ENCODE measurements around the gene NTRK1. TPM values are rescaled to one million over a fixed set of nuclear protein-coding genes. Genes with fewer than 3 reads are reported as not detected.
A peak's percentile ranks its signal among the peaks of the same experiment; 100 is the strongest.
"Not testable (repeated sequence)": the region's sequence is repeated elsewhere in the genome, so short reads cannot be mapped to it uniquely, and the experiment has no call there.

NTRK1 gene
- total RNA-seq, 1 donor from 2014 or later = 0.23 TPM

DNA sequence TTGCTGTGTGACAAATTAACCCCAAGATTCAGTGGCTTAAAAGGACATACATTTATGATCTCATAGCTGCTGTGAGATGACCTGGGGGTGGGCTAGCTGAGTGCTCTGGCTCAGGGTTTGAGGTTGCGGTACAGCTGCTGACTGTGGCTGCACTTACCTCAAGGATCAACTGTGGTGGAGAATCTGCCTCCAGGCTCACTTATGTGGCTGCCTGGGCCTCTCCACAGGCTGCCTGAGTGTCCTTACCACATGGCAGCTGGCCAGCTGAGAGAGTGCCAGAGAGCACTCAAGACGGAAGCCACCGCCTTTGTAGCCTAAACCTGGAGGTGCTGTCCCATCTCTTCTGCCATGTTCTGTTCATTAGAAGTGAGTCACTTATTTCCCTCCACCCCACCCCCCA lies 65.5 kb downstream of the NTRK1 start:
- Mint-ChIP-seq H3K4me1 (ENCODE audit: unreplicated experiment) (peaks cover 19% of the 10 kb centered on the region), H3K4me3 (ENCODE audit: unreplicated experiment) (no peak overlapping the region), H3K9me3 (ENCODE audit: unreplicated experiment) (no peaks in the 10 kb centered on the region), H3K27me3 (ENCODE audit: unreplicated experiment) (peaks cover 48% of the 10 kb centered on the region), H3K27ac (ENCODE audit: unreplicated experiment) (no peak overlapping the region), H3K36me3 (ENCODE audit: low read depth, unreplicated experiment) (peaks cover 8% of the 10 kb centered on the region)
- TF ChIP-seq, protein P1, sequence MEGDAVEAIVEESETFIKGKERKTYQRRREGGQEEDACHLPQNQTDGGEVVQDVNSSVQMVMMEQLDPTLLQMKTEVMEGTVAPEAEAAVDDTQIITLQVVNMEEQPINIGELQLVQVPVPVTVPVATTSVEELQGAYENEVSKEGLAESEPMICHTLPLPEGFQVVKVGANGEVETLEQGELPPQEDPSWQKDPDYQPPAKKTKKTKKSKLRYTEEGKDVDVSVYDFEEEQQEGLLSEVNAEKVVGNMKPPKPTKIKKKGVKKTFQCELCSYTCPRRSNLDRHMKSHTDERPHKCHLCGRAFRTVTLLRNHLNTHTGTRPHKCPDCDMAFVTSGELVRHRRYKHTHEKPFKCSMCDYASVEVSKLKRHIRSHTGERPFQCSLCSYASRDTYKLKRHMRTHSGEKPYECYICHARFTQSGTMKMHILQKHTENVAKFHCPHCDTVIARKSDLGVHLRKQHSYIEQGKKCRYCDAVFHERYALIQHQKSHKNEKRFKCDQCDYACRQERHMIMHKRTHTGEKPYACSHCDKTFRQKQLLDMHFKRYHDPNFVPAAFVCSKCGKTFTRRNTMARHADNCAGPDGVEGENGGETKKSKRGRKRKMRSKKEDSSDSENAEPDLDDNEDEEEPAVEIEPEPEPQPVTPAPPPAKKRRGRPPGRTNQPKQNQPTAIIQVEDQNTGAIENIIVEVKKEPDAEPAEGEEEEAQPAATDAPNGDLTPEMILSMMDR (IDR thresholded peaks at IDR 0.05; ENCODE audit: unreplicated experiment) = no peak
- DNase-seq (ENCODE audit: low spot score) = no peak

GRCh38 chr1:156926695-156927094 lies 66.0 kb downstream of the NTRK1 start:
- not testable (repeated sequence) for H3K36me3 Mint-ChIP-seq (ENCODE audit: low read depth, unreplicated experiment); H3K9me3 Mint-ChIP-seq (ENCODE audit: unreplicated experiment); DNase-seq (ENCODE audit: low spot score); H3K27ac Mint-ChIP-seq (ENCODE audit: unreplicated experiment)
- Mint-ChIP-seq H3K27me3 (ENCODE audit: unreplicated experiment) (peaks cover 48% of the 10 kb centered on the region), H3K4me1 (ENCODE audit: unreplicated experiment) (peaks cover 14% of the 10 kb centered on the region), H3K4me3 (ENCODE audit: unreplicated experiment) (peak overlapping the region; percentile 69)

- H3K4me3 Mint-ChIP-seq (ENCODE audit: unreplicated experiment) = peak overlapping the region; percentile 69
- TF ChIP-seq, protein P1 (IDR thresholded peaks at IDR 0.05; ENCODE audit: unreplicated experiment) = peak; percentile 46
- no peaks in the 10 kb centered on the region for H3K9me3 Mint-ChIP-seq (ENCODE audit: unreplicated experiment)
- peaks cover 43% of the 10 kb centered on the region for H3K27me3 Mint-ChIP-seq (ENCODE audit: unreplicated experiment)
- peaks cover 6% of the 10 kb centered on the region for H3K36me3 Mint-ChIP-seq (ENCODE audit: low read depth, unreplicated experiment)
- DNase-seq (ENCODE audit: low spot score) = peak; percentile 89
- peak overlapping the region; percentile 54 for H3K27ac Mint-ChIP-seq (ENCODE audit: unreplicated experiment)
- peaks cover 12% of the 10 kb centered on the region for H3K4me1 Mint-ChIP-seq (ENCODE audit: unreplicated experiment)
These were observed 66.8 kb downstream of the NTRK1 start for GRCh38 chr1:156927215-156928042.

DNA sequence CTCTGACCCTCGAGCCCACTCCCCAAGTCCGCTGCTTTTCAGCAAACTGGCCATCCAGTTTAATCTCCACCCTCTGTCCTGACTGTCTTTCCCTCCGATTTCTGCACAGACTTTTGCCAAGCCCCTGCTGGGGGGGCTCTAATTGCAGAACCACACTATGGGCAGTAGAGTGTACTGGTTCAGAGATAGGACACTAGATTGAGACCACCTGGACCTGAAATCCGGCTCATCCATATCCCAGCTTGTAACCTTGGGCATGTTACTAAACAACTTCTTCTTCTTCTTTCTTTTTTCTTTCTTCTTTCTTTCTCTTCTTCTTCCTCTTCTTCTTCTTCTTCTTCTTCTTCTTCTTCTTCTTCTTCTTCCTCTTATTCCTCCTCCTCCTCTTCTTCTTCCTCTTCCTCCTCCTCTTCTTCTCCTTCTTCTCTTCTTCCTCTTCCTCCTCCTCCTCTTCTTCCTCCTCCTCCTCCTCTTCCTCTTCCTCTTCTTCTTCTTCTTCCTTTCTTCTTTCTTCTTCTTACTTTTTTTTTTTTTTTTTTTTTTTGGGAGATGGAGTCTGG lies 67.5 kb downstream of the NTRK1 start:
- Mint-ChIP-seq H3K27me3 (ENCODE audit: unreplicated experiment) (peaks cover 42% of the 10 kb centered on the region), H3K36me3 (ENCODE audit: low read depth, unreplicated experiment) (peaks cover 6% of the 10 kb centered on the region), H3K4me1 (ENCODE audit: unreplicated experiment) (peaks cover 12% of the 10 kb centered on the region), H3K27ac (ENCODE audit: unreplicated experiment) (peak overlapping the region; percentile 54), H3K9me3 (ENCODE audit: unreplicated experiment) (no peaks in the 10 kb centered on the region), H3K4me3 (ENCODE audit: unreplicated experiment) (peak overlapping the region; percentile 76)
- DNase-seq (ENCODE audit: low spot score) = no peak
- TF ChIP-seq, protein P1 (IDR thresholded peaks at IDR 0.05; ENCODE audit: unreplicated experiment) = peak; percentile 4

DNA sequence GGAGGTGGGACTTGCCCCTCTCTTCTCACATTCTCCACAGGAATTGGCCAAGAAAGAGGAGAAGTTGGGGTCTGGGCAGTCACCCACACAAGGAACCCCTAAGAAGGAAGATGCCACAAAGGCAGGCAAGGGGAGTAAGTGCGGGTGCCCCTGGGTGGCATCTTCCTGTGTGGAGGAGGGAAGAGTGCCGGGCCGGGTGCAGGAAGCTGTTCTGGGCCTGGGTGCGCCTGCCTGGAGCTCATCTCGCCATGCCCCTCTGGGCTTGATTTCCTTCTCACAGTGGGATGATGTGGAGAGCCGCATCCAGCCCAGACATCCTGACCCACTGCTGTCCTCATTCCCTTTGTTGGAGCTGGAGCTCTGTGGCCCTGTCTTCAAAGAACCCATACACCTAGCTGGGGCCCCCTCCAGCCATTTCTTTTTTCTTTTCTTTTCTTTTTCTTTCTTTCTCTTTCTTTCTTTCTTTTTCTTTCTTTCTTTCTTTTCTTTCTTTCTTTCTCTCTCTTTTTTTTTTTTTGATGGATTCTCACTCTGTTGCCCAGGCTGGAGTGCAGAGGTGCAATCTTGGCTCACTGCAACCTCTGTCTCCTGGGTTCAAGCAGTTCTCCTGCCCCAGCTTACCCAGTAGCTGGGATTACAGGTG lies 69.1 kb downstream of the NTRK1 start:
- Mint-ChIP-seq H3K9me3 (ENCODE audit: unreplicated experiment) (no peaks in the 10 kb centered on the region), H3K36me3 (ENCODE audit: low read depth, unreplicated experiment) (peaks cover 6% of the 10 kb centered on the region), H3K4me1 (ENCODE audit: unreplicated experiment) (peaks cover 9% of the 10 kb centered on the region), H3K27ac (ENCODE audit: unreplicated experiment) (no peak overlapping the region), H3K4me3 (ENCODE audit: unreplicated experiment) (no peak overlapping the region), H3K27me3 (ENCODE audit: unreplicated experiment) (peaks cover 38% of the 10 kb centered on the region)
- DNase-seq (ENCODE audit: low spot score) = no peak
- TF ChIP-seq, protein P1 (IDR thresholded peaks at IDR 0.05; ENCODE audit: unreplicated experiment) = no peak

Data from endothelial cell (in vitro differentiated cells).